Measurements from ENCODE around the gene ZNF189. TPM values are rescaled to one million over a fixed set of nuclear protein-coding genes. Genes with fewer than 3 reads are reported as not detected.

Gene ZNF189
- total RNA-seq, 1 experiment from 2014 or later: 15.8 TPM

DNA sequence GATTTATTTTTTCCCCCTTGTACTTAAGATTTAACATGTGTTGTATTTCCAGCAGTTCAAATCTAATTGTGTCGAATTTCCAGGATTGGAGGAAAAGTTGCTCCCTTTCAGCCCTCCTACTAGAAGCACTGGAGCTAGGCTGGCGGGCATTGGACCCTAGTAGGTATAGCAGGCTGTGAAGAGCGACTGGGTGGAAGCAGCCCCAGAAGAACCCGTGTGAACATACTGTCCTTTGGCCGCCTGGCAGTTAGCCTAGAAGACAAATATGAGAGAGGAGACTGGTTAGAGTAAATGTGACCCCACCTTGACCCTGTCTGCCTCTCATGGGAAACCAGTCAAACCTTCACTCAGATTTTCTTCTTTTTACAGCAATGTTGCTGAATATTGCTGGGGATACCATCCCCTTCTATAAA lies 23.0 kb downstream of the ZNF189 start:
- TF ChIP-seq, protein P1, sequence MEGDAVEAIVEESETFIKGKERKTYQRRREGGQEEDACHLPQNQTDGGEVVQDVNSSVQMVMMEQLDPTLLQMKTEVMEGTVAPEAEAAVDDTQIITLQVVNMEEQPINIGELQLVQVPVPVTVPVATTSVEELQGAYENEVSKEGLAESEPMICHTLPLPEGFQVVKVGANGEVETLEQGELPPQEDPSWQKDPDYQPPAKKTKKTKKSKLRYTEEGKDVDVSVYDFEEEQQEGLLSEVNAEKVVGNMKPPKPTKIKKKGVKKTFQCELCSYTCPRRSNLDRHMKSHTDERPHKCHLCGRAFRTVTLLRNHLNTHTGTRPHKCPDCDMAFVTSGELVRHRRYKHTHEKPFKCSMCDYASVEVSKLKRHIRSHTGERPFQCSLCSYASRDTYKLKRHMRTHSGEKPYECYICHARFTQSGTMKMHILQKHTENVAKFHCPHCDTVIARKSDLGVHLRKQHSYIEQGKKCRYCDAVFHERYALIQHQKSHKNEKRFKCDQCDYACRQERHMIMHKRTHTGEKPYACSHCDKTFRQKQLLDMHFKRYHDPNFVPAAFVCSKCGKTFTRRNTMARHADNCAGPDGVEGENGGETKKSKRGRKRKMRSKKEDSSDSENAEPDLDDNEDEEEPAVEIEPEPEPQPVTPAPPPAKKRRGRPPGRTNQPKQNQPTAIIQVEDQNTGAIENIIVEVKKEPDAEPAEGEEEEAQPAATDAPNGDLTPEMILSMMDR (conservative IDR thresholded peaks at IDR 0.05): no peak
- H2AK5ac ChIP-seq (ENCODE audit: insufficient read length, low read length): no peak overlapping the region
- no peak overlapping the region for H3T11ph ChIP-seq (ENCODE audit: low read length)
- no peak overlapping the region for H3K4me2 ChIP-seq (ENCODE audit: insufficient read depth, insufficient read length, low read length)
- no peaks in the 10 kb centered on the region for H3K4me1 ChIP-seq (ENCODE audit: insufficient read depth, low read length)
- no peaks in the 10 kb centered on the region for H3K79me2 ChIP-seq (ENCODE audit: insufficient read depth, low read length)
- Mint-ChIP-seq H3K27me3 (ENCODE audit: low read depth) (peaks cover 7% of the 10 kb centered on the region), H3K27ac (no peak overlapping the region; a peak in 1 of 7 replicates), H3K9me3 (no peaks in the 10 kb centered on the region; a peak in 1 of 5 replicates), H3K4me3 (no peak overlapping the region), H3K36me3 (ENCODE audit: insufficient read depth in 1 of 3, low read depth in 3 of 3) (no peaks in the 10 kb centered on the region), H3K4me1 (peaks cover 2 to 4% of the 10 kb centered on the region in 2 experiments; a peak in 3 of 4 replicates)
- no CpG with 5 or more reads among the region's 5 CpGs for WGBS (ENCODE audit: extremely low coverage, insufficient read length, low lambda C conversion rate)
- no peak overlapping the region for H3K18ac ChIP-seq (ENCODE audit: insufficient read length, low read depth, low read length)
- H2BK20ac ChIP-seq (ENCODE audit: low read depth, low read length, poor library complexity, severe bottlenecking): no peak overlapping the region
- no peaks in the 10 kb centered on the region for H3K79me1 ChIP-seq (ENCODE audit: insufficient read depth, low read depth, low read length, poor library complexity, severe bottlenecking)
- no peak overlapping the region for H3K4ac ChIP-seq (ENCODE audit: low read depth, low read length)
- no peak overlapping the region for H3K9ac ChIP-seq (ENCODE audit: extremely low read depth, insufficient read length, low read length)
- H2BK120ac ChIP-seq (ENCODE audit: low read depth, low read length, poor library complexity, severe bottlenecking): no peak overlapping the region
- H2BK12ac ChIP-seq (ENCODE audit: insufficient read length, low read depth, low read length): no peak overlapping the region
- no peak overlapping the region for H3K14ac ChIP-seq (ENCODE audit: insufficient read depth, low read length)
- H4K8ac ChIP-seq (replicated peaks; ENCODE audit: insufficient read length, low read depth, low read length): no peak overlapping the region
- no peaks in the 10 kb centered on the region for H4K20me1 ChIP-seq (ENCODE audit: control insufficient read depth, insufficient read depth, insufficient read length)
- no peak for DNase-seq
- no peaks in the 10 kb centered on the region for H3K23me2 ChIP-seq (ENCODE audit: insufficient read length, low read depth, low read length, poor library complexity, severe bottlenecking)
- H2BK5ac ChIP-seq (ENCODE audit: insufficient read length, low read length): no peak overlapping the region
- no peak overlapping the region for H3K56ac ChIP-seq (ENCODE audit: insufficient read length, low read depth, low read length)
- H2BK15ac ChIP-seq (ENCODE audit: low read depth, low read length): no peak overlapping the region
- H4K5ac ChIP-seq (ENCODE audit: insufficient read length, low read depth, low read length): no peak overlapping the region
- H3K9me3 ChIP-seq (ENCODE audit: control insufficient read depth, low read depth, low read length): no peaks in the 10 kb centered on the region
- H4K91ac ChIP-seq (ENCODE audit: insufficient read length, low read depth, low read length): no peak overlapping the region
- no peak overlapping the region for H2AFZ ChIP-seq (ENCODE audit: low read length)
- no peak overlapping the region for H3K27ac ChIP-seq (ENCODE audit: insufficient read length, low read depth, low read length)
- no peaks in the 10 kb centered on the region for H3K27me3 ChIP-seq (ENCODE audit: insufficient read depth, low read length)
- H3K23ac ChIP-seq (ENCODE audit: insufficient read length, low read depth, low read length): no peak overlapping the region
